Measurements from ENCODE around the gene YIPF3. TPM values are rescaled to one million over a fixed set of nuclear protein-coding genes. Genes with fewer than 3 reads are reported as not detected.
A peak's percentile ranks its signal among the peaks of the same experiment; 100 is the strongest.

YIPF3 gene
- total and polyA plus RNA-seq, 9 of the 15 experiments (the other 6 are each of a cell fraction or from before 2014, with no cell fraction given): 27.5 to 75.3 (median 57.6) TPM

- Histone ChIP-seq H3K27me3 (ENCODE audit: control insufficient read depth in 2 of 2, insufficient read depth in 2 of 2, low read length in 2 of 2) (no peaks in the 10 kb centered on the region), H3K79me2 (ENCODE audit: control insufficient read depth, insufficient read depth, low read length) (0 out of 3 replicates have a peak, but pooled peaks cover 3% of the 10 kb centered on the region), H3K4me3 (no peak overlapping the region), H3K9me1 (ENCODE audit: control insufficient read depth, insufficient read depth, low read length) (peaks cover 3% of the 10 kb centered on the region), H2AFZ (ENCODE audit: low read depth, low read length) (no peak overlapping the region), H3K9ac (ENCODE audit: insufficient read depth in 1 of 2, low read depth in 2 of 2, low read length in 2 of 2) (no peak overlapping the region; a peak in 1 of 4 replicates), H4K20me1 (replicated peaks; ENCODE audit: control insufficient read depth, insufficient read depth, low read length) (peaks cover 33% of the 10 kb centered on the region), H3K27ac (ENCODE audit: extremely low read depth, low read depth, low read length) (no peak overlapping the region), H3K36me3 (ENCODE audit: control insufficient read depth, insufficient read depth, low read length) (peaks cover 7% of the 10 kb centered on the region; the same call in 1 of the 3 replicates), H3K4me1 (replicated peaks in 1 of 2; ENCODE audit: control insufficient read depth in 2 of 2, insufficient read depth in 2 of 2, low read length in 2 of 2) (peaks cover 16 to 36% of the 10 kb centered on the region in 2 experiments), H3K4me2 (ENCODE audit: insufficient read depth, low read length) (no peak overlapping the region), H3K9me3 (replicated peaks; ENCODE audit: control insufficient read depth, insufficient read depth, low read depth, low read length) (no peaks in the 10 kb centered on the region)
- TF ChIP-seq, protein P1, sequence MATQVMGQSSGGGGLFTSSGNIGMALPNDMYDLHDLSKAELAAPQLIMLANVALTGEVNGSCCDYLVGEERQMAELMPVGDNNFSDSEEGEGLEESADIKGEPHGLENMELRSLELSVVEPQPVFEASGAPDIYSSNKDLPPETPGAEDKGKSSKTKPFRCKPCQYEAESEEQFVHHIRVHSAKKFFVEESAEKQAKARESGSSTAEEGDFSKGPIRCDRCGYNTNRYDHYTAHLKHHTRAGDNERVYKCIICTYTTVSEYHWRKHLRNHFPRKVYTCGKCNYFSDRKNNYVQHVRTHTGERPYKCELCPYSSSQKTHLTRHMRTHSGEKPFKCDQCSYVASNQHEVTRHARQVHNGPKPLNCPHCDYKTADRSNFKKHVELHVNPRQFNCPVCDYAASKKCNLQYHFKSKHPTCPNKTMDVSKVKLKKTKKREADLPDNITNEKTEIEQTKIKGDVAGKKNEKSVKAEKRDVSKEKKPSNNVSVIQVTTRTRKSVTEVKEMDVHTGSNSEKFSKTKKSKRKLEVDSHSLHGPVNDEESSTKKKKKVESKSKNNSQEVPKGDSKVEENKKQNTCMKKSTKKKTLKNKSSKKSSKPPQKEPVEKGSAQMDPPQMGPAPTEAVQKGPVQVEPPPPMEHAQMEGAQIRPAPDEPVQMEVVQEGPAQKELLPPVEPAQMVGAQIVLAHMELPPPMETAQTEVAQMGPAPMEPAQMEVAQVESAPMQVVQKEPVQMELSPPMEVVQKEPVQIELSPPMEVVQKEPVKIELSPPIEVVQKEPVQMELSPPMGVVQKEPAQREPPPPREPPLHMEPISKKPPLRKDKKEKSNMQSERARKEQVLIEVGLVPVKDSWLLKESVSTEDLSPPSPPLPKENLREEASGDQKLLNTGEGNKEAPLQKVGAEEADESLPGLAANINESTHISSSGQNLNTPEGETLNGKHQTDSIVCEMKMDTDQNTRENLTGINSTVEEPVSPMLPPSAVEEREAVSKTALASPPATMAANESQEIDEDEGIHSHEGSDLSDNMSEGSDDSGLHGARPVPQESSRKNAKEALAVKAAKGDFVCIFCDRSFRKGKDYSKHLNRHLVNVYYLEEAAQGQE (IDR thresholded peaks at IDR 0.05; ENCODE audit: borderline replicate concordance): peak; percentile 32; the same call in 1 of the 2 replicates
- TF ChIP-seq, protein P1 (CRISPR knock-in tag; IDR thresholded peaks at IDR 0.05; ENCODE audit: low read depth): no peak
- TF ChIP-seq ATF2 (CRISPR knock-in tag; IDR thresholded peaks at IDR 0.05) (0 out of 2 replicates have a peak, but pooled peaks have one; percentile 32), YBX1 (IDR thresholded peaks at IDR 0.05) (no peak), CEBPG (CRISPR knock-in tag; IDR thresholded peaks at IDR 0.05) (no peak), CEBPG (tag; conservative IDR thresholded peaks at IDR 0.05 in 1 of 2, IDR thresholded peaks at IDR 0.05 in 1 of 2) (no peak)
- DNase-seq (ENCODE audit: extremely low read depth in 1 of 4, low spot score in 3 of 4): no peak
- BruUV-seq (replicated peaks): no TSS peak
- CTCF ChIA-PET (ENCODE audit: low intra/inter-chr PET ratio): no interaction called here
- POLR2A ChIA-PET: interaction anchor here (0.7 to 8.5 kb wide), 7 partner anchors 9 to 296 kb away, joined by 3 to 54 read pairs (median 3); partner anchors contain the start of genes LRRC73, POLR1C and YIPF3
- no peak for FAIRE-seq
- in situ Hi-C loops (cut with MboI) (loop anchor here (5.0 kb wide), 1 partner anchor 230 kb away; no protein-coding TSS in a partner anchor), intact Hi-C loops (cut with micrococcal nuclease) (no loop called here)
- WGBS (ENCODE audit: insufficient coverage, low coverage, missing lambda C conversion rate): 81% methylated on average over 3 of the region's 3 CpGs
- ATAC-seq: no peak
Measured at GRCh38 chr6:43492673-43493072, 24.1 kb downstream of the YIPF3 start.
